SK-N-MC (cell line): ENCODE data around the gene TTR.

Experiments
- EZH2 ChIP-seq: fragments of 200-600 bp; sonication (generic); IDR thresholded peaks from one replicate; pipeline ENCODE4 v1.6.1; 2017; ENCODE audit warnings: antibody characterized with exemption
- POLR2AphosphoS5 ChIP-seq: IDR thresholded peaks from 2 replicates; pipeline ENCODE4 v1.6.1; 2012; ENCODE audit warnings: mild to moderate bottlenecking, low read depth, low read length, borderline replicate concordance

- TF ChIP-seq POLR2AphosphoS5 (no peak), EZH2 (no peak)
Observed at GRCh38 chr18:31576670-31577069, 15.0 kb upstream of the TTR start.
